Endothelial cell of umbilical vein (primary cell): ENCODE results near the gene RBKS. TPM values are rescaled to one million over a fixed set of nuclear protein-coding genes. Genes with fewer than 3 reads are reported as not detected.

Experiments used
- BruUV-seq: library from RNA; stranded (reverse); fragments of 400-500 nt; replicated peaks from 2 replicates; lab custom pipeline; 2021; lab: Mats Ljungman, UMichigan
- CTCF ChIA-PET: fragments of 300-600, 350-600 bp; sonication (Branson Sonifier 250); formaldehyde crosslinking; loops from one replicate; lab custom pipeline; 2021; ENCODE audit warnings: antibody characterized with exemption, inconsistent platforms; lab: Charles Lee
- POLR2A ChIA-PET: fragments of 300-600, 350-600 bp; sonication (Branson Sonifier 250); formaldehyde crosslinking; loops from one replicate; lab custom pipeline; 2021; ENCODE audit warnings: antibody characterized with exemption, inconsistent platforms; lab: Charles Lee
- DNase-seq: peaks from one replicate; pipeline ENCODE4 v3.0.0-alpha.2; 2011; ENCODE audit warnings: low read depth, low spot score
- FAIRE-seq: peaks from 2 replicates; lab custom pipeline; 2011; peaks lifted over from hg19 to GRCh38; lab: Jason Lieb, UNC
- H2AFZ ChIP-seq: 2 replicates; pipeline ENCODE4 v1.6.0; 2012; ENCODE audit warnings: low read depth, low read length, control low read depth, inconsistent platforms
- H3K27ac ChIP-seq: 2 replicates; pipeline ENCODE4 v1.5.1; 2011; ENCODE audit warnings: low read depth, mild to moderate bottlenecking, control low read depth, low read length, moderate library complexity; ENCODE audit not compliant: insufficient read depth
- H3K27me3 ChIP-seq, 2 experiments: 2 replicates each; pipeline versions ENCODE4 v1.6.0 to v1.6.1; 2011; ENCODE audit warnings: low read length in 2 of 2, mixed read lengths in 1 of 2; ENCODE audit not compliant: control insufficient read depth in 2 of 2, insufficient read depth in 2 of 2
- H3K36me3 ChIP-seq, 2 experiments: 2 replicates in 1 of 2; 3 replicates in 1 of 2; pipeline ENCODE4 v1.5.1; 2011; ENCODE audit warnings: low read length in 2 of 2, mild to moderate bottlenecking in 1 of 2, moderate library complexity in 1 of 2; ENCODE audit not compliant: control insufficient read depth in 2 of 2, insufficient read depth in 2 of 2; ENCODE audit errors: extremely low read depth in 1 of 2
- H3K4me1 ChIP-seq: 3 replicates; pipeline ENCODE4 v1.5.1; 2011; ENCODE audit warnings: mild to moderate bottlenecking, low read length; ENCODE audit not compliant: control insufficient read depth, insufficient read depth; ENCODE audit errors: extremely low read depth
- H3K4me2 ChIP-seq: 2 replicates; pipeline ENCODE4 v1.6.1; 2011; ENCODE audit warnings: low read length, control low read depth, mixed read lengths; ENCODE audit not compliant: insufficient read depth
- H3K4me3 ChIP-seq, 3 experiments: fragments of 200-600 bp in 1 of 3; sonication (generic), shearing (Covaris generic) in 1 of 3; replicated peaks in 1 of 3; 2 replicates each; pipeline ENCODE4 v1.5.1; 2011 to 2016; ENCODE audit warnings: control low read depth in 3 of 3, low read length in 3 of 3, mild to moderate bottlenecking in 2 of 3, inconsistent platforms in 1 of 3, low read depth in 1 of 3, moderate library complexity in 1 of 3; ENCODE audit not compliant: insufficient read depth in 1 of 3
- H3K79me2 ChIP-seq: 2 replicates; pipeline ENCODE4 v1.6.0; 2012; ENCODE audit warnings: low read length, inconsistent platforms; ENCODE audit not compliant: control insufficient read depth, insufficient read depth
- H3K9ac ChIP-seq: replicated peaks from 2 replicates; pipeline ENCODE3; 2011; ENCODE audit warnings: low read length, control low read depth; ENCODE audit not compliant: insufficient read depth; ENCODE audit errors: extremely low read depth
- H3K9me1 ChIP-seq: replicated peaks from 3 replicates; pipeline ENCODE4 v1.6.0; 2011; ENCODE audit warnings: mild to moderate bottlenecking, low read length; ENCODE audit not compliant: control insufficient read depth, insufficient read depth; ENCODE audit errors: extremely low read depth
- H3K9me3 ChIP-seq: replicated peaks from 2 replicates; pipeline ENCODE4 v1.5.1; 2012; ENCODE audit warnings: low read length, inconsistent platforms; ENCODE audit not compliant: control insufficient read depth, insufficient read depth
- H4K20me1 ChIP-seq: replicated peaks from 2 replicates; pipeline ENCODE3; 2011; ENCODE audit warnings: mild to moderate bottlenecking, low read length; ENCODE audit not compliant: control insufficient read depth, insufficient read depth; ENCODE audit errors: extremely low read depth
- EZH2 ChIP-seq: IDR thresholded peaks from 2 replicates; pipeline ENCODE4 v1.6.1; 2012; ENCODE audit warnings: borderline replicate concordance, low read depth, mild to moderate bottlenecking, moderate library complexity, low read length, inconsistent platforms; ENCODE audit not compliant: severe bottlenecking
- GATA2 ChIP-seq: IDR thresholded peaks from 2 replicates; pipeline ENCODE4 v1.7.0; 2011; ENCODE audit warnings: low read depth, mild to moderate bottlenecking, moderate library complexity, mixed read lengths, low read length; ENCODE audit not compliant: insufficient read length, insufficient read depth
- JUN ChIP-seq: IDR thresholded peaks from 2 replicates; pipeline ENCODE4 v1.6.1; 2011; ENCODE audit warnings: borderline replicate concordance, low read depth; ENCODE audit not compliant: insufficient read length, insufficient read depth
- POLR2A ChIP-seq: IDR thresholded peaks from 2 replicates; pipeline ENCODE4 v1.6.1; 2012; ENCODE audit warnings: low read depth, mild to moderate bottlenecking, control low read depth, low read length
- POLR2AphosphoS5 ChIP-seq: IDR thresholded peaks from 2 replicates; pipeline ENCODE4 v1.6.1; 2012; ENCODE audit warnings: low read depth, mild to moderate bottlenecking, control low read depth, low read length, moderate library complexity; ENCODE audit not compliant: insufficient read depth
- dilution Hi-C: fragments of 300-500 bp; cut with MboI; formaldehyde crosslinking; loops from one replicate; pipeline ENCODE4 v1.15.0; 2019; ENCODE audit warnings: low sequenced_read_pairs; ENCODE audit not compliant: extremely low pct_ligation_motif_present
- intact Hi-C: fragments of 100-400 bp; cut with micrococcal nuclease; formaldehyde crosslinking; loops from one replicate; pipeline ENCODE4 v1.10.0; 2022
- polyA plus RNA-seq, 4 experiments: library from polyadenylated mRNA; depleted of rRNA in 3 of 4; stranded (reverse) in 3 of 4; unstranded in 1 of 4; fragments of >200 nt; gene quantifications; 2 replicates each; pipeline versions ENCODE4 v1.2.1 to v1.2.3, GENCODE V29; 2011 to 2012; ENCODE audit warnings: missing spikeins in 1 of 4
- total RNA-seq: library from RNA; stranded (reverse); gene quantifications from 2 replicates; pipeline ENCODE4 v1.2.3, GENCODE V29; 2021
- TF ChIP-seq, protein P1 (sequence below): IDR thresholded peaks from 2 replicates; pipeline ENCODE4 v1.6.1; 2011; ENCODE audit not compliant: insufficient read depth, insufficient read length
- TF ChIP-seq, protein P2 (sequence below), 2 donors: IDR thresholded peaks; 1 replicate in 1 of 2; 2 replicates in 1 of 2; pipeline ENCODE4 v1.5.1; 2011; ENCODE audit warnings: low read length in 2 of 2, mild to moderate bottlenecking in 2 of 2, moderate library complexity in 2 of 2, control low read depth in 1 of 2, inconsistent platforms in 1 of 2, low read depth in 1 of 2; ENCODE audit not compliant: insufficient read depth in 1 of 2; ENCODE audit errors: extremely low read depth in 1 of 2

RBKS gene
- total and polyA plus RNA-seq, 2 donors (not counting 3 experiments of a cell fraction or from before 2014, with no cell fraction given), result 0.64 to 1.8 TPM

DNA sequence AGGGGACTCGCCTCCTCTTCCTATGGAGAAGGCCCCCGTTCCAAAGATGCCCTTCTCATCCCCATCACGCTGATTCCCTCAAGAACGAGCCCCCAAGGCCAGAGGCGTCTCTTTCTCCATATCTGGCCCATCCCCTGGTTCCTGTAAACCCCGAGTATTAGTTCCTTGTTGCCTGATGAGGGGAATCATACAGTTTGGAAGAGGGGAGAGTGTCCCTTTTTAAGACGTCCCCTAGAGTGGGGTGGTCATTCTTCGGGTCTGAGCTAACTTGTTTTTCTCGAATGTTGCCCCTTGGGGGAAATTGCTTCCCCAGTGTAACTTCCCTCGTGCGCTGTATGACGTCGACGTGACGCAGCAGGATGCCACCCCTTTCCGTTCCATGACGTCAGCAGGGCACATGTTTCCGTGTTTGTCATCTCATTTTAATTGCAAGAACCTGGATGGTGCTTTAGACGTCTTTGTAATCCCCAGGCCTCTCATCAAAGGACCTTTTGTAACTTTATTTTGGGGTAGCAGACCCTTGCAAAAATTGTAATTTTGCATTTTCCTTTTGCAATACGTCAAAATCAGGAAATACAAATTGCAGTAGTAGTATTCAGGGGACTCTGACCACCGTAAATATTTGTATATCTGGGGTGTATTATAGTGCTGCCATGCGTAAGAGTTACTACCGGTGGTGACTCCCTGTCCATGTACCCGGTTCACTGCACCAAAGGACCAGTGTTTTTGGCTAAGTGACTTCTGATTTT is 911 bp upstream of the RBKS start:
- peak overlapping the region; percentile 88 for H3K27ac ChIP-seq
- BruUV-seq, result TSS peak; percentile 34
- no peaks in the 10 kb centered on the region for H4K20me1 ChIP-seq
- dilution Hi-C loops, result no loop called here
- peak overlapping the region; percentile 95 for H3K9ac ChIP-seq
- ChIA-PET CTCF (interaction anchor here (1.8 kb wide), 2 partner anchors 81 to 187 kb away, joined by 4 to 6 read pairs; no protein-coding TSS in a partner anchor), POLR2A (interaction anchor here (0.9 to 1.0 kb wide), 2 partner anchors 64 to 117 kb away, joined by 3 to 4 read pairs; no protein-coding TSS in a partner anchor)
- no peaks in the 10 kb centered on the region for H3K79me2 ChIP-seq
- H3K4me2 ChIP-seq, result peak overlapping the region; percentile 68
- H3K36me3 ChIP-seq, result peaks cover 0 to under 1% of the 10 kb centered on the region in 2 experiments
- TF ChIP-seq JUN, result peak; percentile 89
- TF ChIP-seq POLR2A, result no peak
- TF ChIP-seq, protein P1, sequence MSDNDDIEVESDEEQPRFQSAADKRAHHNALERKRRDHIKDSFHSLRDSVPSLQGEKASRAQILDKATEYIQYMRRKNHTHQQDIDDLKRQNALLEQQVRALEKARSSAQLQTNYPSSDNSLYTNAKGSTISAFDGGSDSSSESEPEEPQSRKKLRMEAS, result peak; percentile 82
- no peaks in the 10 kb centered on the region for H3K9me1 ChIP-seq
- peak overlapping the region; percentile 27 for H2AFZ ChIP-seq
- no peaks in the 10 kb centered on the region for H3K27me3 ChIP-seq
- DNase-seq, result peak; percentile 86
- FAIRE-seq, result peak; percentile 57
- H3K4me1 ChIP-seq, result peaks cover 11% of the 10 kb centered on the region
- H3K4me3 ChIP-seq, result peak overlapping the region; percentile 26 to 71 (median 55)
- intact Hi-C loops, result loop anchor here (1.0 to 10.0 kb wide), 9 partner anchors 29 to 501 kb away; partner anchors contain the start of genes FOSL2 and MRPL33
- H3K9me3 ChIP-seq, result no peaks in the 10 kb centered on the region

DNA sequence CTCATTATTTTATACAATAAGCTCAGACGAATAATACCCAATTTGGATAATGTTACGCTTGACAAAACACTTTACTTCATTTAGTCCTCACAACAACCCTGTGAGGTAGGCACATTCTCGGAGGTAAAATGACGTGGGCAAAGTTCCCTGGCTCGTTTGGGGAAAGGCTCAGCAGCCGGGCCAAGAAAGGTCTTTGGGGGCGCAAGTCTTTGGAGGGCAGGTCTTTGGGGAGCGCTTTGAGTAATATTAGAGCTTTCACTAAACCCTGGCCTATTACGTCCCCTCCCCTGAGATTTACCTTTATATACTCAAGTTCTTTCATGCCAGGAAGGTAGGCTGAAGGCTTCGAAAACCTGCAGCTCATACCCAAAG is 427 bp downstream of the RBKS start:
- ChIA-PET CTCF (interaction anchor here (1.4 to 1.8 kb wide), 2 partner anchors 136 to 186 kb away, joined by 6 to 7 read pairs; no protein-coding TSS in a partner anchor), POLR2A (interaction anchor here (0.9 to 1.2 kb wide), 2 partner anchors 91 to 191 kb away, joined by 3 read pairs; no protein-coding TSS in a partner anchor)
- Histone ChIP-seq H3K9ac (peak overlapping the region; percentile 95), H3K36me3 (no peaks in the 10 kb centered on the region), H3K4me1 (peaks cover 24% of the 10 kb centered on the region), H3K4me2 (peak overlapping the region; percentile 77), H4K20me1 (no peaks in the 10 kb centered on the region), H3K27me3 (no peaks in the 10 kb centered on the region), H3K79me2 (no peaks in the 10 kb centered on the region), H2AFZ (peak overlapping the region; percentile 69), H3K9me1 (no peaks in the 10 kb centered on the region), H3K9me3 (no peaks in the 10 kb centered on the region), H3K27ac (peak overlapping the region; percentile 88), H3K4me3 (peak overlapping the region; percentile 2 to 69 (median 55))
- DNase-seq, result no peak
- no TSS peak for BruUV-seq
- intact Hi-C loops, result loop anchor here (1.0 to 10.0 kb wide), 9 partner anchors 31 to 503 kb away; partner anchors contain the start of genes FOSL2 and MRPL33
- dilution Hi-C loops, result no loop called here
- no peak for FAIRE-seq
- TF ChIP-seq GATA2 (no peak), EZH2 (no peak), POLR2AphosphoS5 (no peak), POLR2A (no peak), JUN (no peak)
- TF ChIP-seq, protein P2, sequence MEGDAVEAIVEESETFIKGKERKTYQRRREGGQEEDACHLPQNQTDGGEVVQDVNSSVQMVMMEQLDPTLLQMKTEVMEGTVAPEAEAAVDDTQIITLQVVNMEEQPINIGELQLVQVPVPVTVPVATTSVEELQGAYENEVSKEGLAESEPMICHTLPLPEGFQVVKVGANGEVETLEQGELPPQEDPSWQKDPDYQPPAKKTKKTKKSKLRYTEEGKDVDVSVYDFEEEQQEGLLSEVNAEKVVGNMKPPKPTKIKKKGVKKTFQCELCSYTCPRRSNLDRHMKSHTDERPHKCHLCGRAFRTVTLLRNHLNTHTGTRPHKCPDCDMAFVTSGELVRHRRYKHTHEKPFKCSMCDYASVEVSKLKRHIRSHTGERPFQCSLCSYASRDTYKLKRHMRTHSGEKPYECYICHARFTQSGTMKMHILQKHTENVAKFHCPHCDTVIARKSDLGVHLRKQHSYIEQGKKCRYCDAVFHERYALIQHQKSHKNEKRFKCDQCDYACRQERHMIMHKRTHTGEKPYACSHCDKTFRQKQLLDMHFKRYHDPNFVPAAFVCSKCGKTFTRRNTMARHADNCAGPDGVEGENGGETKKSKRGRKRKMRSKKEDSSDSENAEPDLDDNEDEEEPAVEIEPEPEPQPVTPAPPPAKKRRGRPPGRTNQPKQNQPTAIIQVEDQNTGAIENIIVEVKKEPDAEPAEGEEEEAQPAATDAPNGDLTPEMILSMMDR (IDR thresholded peaks at IDR 0.05; ENCODE audit: extremely low read depth in 1 of 2, insufficient read depth in 1 of 2, low read depth in 1 of 2, low read length in 2 of 2), result no peak
- TF ChIP-seq, protein P1, result no peak
